Fibroblast of skin of right biceps (primary cell): ENCODE measurements around the gene TNIK.

Source experiments
- DNase-seq: peaks from one replicate; pipeline ENCODE4 v3.0.0-alpha.2; 2013

TNIK gene

GRCh38 chr3:171459942-171460724 is at the start of gene TNIK:
Gene TNIK, minus strand, starts transcription at chr3:171460405. Its CDS starts 342 bp downstream, at chr3:171460063.
- DNase-seq = peak; percentile 86

DNA sequence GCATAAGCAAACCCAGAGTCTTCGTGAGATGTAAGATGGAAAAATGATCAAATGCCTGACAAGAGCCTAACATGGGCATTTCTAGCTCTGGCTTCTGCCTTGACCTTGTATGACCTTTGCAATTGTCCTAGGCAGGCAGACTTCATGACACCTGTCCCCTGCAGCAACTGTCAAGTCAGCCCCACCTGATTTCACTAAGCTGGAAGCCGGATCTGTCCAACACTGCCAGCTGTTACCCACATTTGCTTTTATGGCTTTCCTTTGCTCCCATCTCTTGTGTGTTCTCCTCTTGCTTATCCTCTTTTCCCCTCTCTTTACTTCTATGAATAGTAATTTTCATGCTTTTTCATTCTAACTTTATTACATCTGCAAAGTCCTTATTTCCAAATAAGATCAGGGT is 48.5 kb upstream of the TNIK start:
- no peak for DNase-seq

DNA sequence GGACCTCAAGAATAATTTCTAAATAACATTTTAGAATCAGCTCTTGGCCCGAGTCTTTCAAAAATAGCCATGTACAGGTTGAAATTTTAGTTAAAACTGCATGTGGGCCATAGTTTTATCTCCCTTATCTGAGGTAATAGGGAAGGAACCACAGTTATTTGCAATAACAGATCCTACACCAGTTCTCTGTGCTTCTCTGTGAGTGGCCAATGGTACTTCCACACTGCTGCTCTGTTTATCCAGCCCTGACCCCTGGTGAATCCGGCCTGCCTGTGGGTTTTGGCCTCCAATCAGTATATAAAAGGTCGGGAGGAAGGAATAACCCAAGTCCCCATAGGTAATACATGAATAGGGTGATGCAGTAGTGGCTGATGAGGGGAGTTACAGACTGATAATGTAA is 48.0 kb upstream of the TNIK start:
- no peak for DNase-seq

DNA sequence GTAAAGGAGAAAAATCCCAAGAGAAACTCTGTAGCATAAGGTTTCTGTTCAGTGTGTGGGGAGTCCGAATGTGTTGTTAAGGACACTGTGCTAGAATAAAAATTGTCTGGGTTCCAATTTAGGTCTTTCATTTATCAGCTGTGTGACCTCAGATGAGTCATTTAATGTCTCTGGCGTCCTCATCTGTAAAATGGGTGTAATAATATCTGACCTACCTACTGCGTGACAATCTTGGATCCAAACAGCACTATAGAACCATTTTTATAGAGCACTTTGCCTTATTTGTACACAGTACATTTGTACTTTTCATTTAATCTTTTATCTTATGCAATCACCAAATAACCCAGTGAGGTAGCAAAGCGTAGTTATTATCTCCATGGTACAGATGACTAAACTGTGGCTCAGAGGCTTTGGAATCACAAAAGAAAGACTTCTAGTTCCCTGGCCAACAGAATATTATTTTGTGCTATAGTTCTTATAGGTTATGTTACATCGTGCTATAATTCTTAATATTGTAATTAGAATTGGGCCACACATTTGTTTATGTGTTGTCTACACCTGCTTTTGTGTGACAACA is 46.6 kb upstream of the TNIK start:
- no peak for DNase-seq

GRCh38 chr3:171505822-171506333 is 45.7 kb upstream of the TNIK start:
- DNase-seq = no peak

- no peak for DNase-seq
Measured at GRCh38 chr3:171504376-171504775, 44.2 kb upstream of the TNIK start.

DNA sequence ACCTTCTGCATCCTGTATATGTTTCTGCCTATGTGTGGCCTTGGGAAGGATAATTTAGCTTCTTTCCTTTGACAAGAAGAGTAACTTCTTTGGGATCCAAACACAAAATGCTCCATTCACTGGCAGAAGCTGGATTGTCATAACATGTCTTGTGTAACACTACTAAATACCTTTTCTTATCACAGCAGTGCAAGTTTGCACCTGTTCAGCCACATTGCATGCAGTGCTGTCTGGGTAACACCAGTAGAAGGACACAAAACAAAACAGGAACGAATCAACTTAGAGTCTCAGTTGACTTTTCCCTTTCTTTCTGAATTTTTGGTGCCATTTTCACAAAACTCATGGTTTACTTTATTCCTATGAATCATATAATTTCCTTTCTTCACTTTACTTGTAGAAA is 43.6 kb upstream of the TNIK start:
- DNase-seq = no peak

GRCh38 chr3:171498921-171499320 is 38.7 kb upstream of the TNIK start:
- no peak for DNase-seq

- no peak for DNase-seq
Measured at GRCh38 chr3:171497468-171497867, 37.3 kb upstream of the TNIK start.

DNA sequence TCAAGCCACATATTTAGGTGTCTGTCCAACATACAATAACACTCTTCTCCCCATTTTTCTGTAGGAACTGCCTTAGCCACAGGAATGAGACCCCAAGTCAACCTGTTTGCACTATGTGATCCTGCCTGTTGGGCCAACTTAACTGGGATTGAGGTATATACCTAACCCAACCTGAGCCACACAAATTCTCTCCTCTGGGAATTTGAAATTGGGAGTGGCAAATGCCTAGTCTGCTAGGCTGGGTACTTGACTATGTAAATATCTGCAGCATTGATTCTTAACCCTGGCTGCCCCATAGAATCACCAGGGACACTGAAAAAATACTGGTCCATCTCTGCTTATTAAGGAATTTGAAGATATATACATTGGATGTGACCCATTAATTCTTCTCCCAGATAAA is 35.2 kb upstream of the TNIK start:
- no peak for DNase-seq

- no peak for DNase-seq
Measured at GRCh38 chr3:171494457-171495109, 34.4 kb upstream of the TNIK start.

DNA sequence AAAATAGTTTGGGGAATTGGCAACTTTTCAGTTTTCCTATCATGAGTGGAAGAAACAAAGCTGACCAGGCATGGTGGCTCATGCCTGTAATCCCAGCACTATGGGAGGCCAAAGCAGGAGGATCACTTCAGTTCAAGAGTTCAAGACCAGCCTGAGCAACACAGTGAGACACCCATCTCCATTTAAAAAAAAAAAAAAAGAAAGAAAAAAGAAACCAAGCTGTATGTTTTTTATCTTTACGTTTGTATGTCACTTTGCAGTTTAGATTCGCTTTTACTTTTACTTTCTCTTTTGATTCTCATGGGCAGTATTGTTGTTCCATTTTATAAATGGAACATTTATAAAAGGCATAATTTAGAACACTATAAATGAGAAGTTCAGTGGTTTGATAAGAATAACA is 31.2 kb upstream of the TNIK start:
- no peak for DNase-seq

- DNase-seq = no peak
Measured at GRCh38 chr3:171490901-171491300, 30.7 kb upstream of the TNIK start.

DNA sequence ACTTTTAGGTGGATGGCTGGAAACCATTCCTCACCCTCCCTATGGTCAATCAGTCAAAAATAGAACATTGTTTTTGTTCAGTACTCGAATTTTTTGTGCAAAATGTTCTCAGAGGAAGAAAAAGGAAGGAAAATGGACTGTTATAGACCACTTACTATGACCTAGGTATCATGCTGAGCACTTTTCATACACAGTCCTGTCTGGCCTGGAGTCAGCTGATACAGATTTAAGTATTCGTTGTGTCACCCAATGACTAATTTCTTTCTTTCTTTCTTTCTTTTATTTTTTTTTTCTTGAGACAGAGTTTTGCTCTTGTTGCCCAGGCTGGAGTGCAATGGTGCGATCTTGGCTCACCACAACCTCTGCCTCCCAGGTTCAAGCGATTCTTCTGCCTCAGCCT is 29.1 kb upstream of the TNIK start:
- DNase-seq = no peak

- DNase-seq = no peak
Measured at GRCh38 chr3:171488479-171488878, 28.3 kb upstream of the TNIK start.

DNA sequence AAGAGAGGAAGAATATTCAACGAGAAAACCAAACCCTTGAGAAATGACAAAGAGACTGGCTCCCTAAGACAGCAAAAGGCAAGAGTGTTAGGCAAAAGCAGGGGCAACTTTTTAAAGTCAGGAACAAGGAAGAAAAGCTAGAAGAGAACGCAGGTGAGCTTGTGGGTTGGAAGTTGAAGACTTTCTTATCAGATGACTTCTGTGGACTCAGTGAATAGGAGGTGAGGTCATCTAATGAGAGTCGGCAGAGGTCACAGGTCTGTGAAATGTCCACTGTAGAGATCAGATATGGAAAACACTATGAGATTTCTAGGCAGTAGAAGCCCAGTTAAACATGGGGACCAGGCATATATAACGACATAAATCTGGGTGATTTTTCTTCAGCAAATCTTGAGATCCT is 27.2 kb upstream of the TNIK start:
- no peak for DNase-seq

DNA sequence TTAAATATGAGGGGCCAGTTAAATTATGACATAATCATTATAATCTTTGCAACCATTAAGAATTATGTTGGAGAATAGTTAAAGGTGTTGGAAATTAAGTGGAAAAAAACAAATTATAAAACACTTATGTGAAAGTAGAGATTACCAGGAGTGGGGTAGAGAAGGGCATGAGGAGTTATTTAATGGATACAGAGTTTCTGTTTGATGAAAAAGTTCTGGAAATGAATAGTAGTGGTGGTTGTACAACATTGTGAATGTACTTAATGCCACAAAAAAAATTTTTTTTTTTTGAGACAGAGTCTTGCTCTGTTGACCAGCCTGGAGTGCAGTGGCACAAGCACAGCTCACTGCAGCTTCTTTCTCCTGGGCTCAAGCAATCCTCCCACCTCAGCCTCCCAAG is 25.1 kb upstream of the TNIK start:
- no peak for DNase-seq

DNA sequence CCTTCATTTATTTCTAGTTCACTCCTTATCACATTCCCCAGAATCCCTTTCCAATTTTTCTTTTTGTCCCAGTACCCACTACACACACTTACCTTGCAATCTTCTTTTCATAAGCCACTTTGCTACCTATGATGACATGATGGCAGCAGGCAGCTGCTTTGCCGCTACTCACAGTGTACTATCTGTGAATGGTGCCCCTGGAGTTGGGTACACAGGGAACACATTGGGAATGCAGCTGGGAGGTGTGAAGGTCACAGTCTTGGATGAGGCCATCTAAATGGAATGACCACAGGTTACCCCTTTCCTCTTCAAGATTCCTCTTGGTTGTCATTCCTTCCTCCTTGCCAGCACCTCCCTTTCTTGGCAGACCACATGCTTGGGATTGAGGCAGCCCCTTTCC is 20.8 kb upstream of the TNIK start:
- DNase-seq = no peak

GRCh38 chr3:171480526-171480925 is 20.3 kb upstream of the TNIK start:
- DNase-seq = no peak

DNA sequence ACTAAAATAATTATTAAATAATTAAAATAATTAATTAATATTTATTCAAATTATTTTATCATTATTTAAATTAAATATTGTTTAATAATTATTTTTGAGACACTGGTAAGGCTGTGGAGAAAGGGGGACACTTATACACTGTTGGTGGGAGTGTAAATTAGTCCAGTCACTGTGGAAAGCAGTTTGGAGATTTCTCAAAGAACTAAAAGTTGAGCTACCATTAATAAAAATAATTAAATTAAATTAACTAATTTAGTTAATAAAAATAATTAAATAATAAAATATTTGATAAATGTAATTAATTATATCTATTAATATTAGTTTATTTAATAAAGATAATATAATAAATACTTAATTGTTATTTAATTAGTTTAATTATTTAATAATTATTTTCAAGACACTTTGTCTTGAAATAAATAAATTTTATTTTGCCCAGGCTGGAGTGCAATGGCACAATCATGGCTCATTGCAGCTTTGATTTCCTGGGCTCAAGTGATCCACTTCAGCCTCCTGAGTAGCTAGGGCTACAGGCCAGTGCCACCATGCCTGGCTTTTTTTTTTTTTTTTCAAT is 16.4 kb upstream of the TNIK start:
- no peak for DNase-seq

DNA sequence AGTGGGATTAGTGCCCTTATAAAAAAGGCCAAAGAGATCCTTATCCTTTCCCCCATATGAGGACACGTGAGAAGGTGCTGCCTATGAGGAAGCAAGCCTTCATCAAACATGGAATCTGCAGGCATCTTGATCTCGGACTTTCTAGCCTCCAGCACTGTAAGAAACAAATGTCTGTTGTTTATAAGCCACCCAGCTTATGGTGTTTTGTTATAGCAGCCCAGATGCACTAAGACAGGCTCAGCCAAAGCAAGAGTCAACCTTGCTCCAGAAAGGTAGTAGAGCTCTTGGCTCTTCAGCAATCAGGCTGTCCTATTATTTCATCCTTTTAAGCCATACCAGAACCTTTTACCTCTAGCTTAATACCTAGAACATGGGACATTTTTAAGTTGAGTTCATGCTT is 12.3 kb upstream of the TNIK start:
- DNase-seq = no peak

- no peak for DNase-seq
Measured at GRCh38 chr3:171470714-171471227, 10.6 kb upstream of the TNIK start.

GRCh38 chr3:171469376-171469775 is 9.2 kb upstream of the TNIK start:
- no peak for DNase-seq
